HG03045 (cell line): ENCODE data around the gene SLC22A13.
"Not testable (repeated sequence)": the region's sequence is repeated elsewhere in the genome, so short reads cannot be mapped to it uniquely, and the experiment has no call there.

ENCODE experiments used
- ATAC-seq: cut with Tn5 transposase; IDR thresholded peaks from one replicate; pipeline ENCODE4 v1.9.1; 2021; ENCODE audit warnings: mild to moderate bottlenecking, moderate library complexity; ENCODE audit not compliant: unreplicated experiment

Gene SLC22A13, protein sequence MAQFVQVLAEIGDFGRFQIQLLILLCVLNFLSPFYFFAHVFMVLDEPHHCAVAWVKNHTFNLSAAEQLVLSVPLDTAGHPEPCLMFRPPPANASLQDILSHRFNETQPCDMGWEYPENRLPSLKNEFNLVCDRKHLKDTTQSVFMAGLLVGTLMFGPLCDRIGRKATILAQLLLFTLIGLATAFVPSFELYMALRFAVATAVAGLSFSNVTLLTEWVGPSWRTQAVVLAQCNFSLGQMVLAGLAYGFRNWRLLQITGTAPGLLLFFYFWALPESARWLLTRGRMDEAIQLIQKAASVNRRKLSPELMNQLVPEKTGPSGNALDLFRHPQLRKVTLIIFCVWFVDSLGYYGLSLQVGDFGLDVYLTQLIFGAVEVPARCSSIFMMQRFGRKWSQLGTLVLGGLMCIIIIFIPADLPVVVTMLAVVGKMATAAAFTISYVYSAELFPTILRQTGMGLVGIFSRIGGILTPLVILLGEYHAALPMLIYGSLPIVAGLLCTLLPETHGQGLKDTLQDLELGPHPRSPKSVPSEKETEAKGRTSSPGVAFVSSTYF

DNA sequence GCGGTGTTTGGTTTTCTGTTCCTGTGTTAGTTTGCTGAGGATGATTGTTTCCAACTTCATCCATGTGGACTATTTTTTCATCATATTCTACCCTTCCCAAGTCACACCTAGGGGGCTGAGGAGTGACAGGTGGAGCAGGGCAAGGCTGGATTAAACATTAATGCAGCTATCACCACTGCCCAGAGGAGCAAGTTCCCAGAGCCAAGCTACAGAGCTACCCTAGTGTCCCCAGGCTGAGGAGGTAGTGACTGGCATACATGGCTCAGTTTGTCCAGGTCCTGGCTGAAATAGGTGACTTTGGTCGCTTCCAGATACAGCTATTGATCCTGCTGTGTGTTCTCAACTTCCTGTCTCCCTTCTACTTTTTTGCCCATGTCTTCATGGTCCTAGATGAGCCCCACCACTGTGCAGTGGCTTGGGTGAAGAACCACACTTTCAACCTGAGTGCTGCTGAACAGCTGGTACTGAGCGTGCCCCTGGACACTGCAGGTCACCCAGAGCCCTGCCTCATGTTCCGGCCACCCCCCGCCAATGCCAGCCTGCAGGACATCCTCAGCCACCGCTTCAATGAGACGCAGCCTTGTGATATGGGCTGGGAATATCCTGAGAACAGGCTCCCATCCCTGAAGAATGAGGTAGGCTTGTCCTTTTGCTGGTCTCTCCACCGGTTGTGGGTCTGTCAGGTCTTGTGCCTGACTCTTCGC lies at the start of gene SLC22A13:
SLC22A13 (plus strand) TSS at position 209 of the 704 bp plus-strand sequence; CDS start at position 258, 49 bp downstream.
- no peak for ATAC-seq

DNA sequence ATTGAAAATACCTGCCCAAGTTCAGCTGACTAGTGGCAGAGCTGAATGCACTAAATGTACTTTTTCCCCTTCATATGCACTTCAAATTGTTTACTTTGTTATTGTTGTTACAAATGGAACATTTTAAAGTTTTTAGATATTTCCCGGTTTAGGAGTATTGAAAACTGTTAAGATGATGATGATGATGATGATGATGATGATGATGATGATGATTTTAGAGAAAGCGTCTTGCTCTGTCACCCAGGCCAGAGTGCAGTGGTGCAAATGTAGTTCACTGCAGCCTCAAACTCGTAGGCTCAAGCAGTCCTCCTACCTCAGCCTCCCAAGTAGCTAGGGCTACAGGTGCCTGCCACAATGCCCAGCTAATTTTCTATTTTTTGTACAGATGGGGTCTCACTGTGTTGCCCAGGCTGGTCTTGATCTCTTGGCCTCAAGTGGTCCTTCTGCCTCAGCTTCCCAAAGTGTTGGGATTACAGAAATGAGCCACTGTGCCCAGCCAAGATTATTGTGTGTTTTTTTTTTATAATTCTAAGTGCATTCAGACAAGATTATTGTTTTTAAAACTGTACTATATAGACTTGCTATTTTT lies 45.9 kb upstream of the SLC22A13 start:
- no peak for ATAC-seq

DNA sequence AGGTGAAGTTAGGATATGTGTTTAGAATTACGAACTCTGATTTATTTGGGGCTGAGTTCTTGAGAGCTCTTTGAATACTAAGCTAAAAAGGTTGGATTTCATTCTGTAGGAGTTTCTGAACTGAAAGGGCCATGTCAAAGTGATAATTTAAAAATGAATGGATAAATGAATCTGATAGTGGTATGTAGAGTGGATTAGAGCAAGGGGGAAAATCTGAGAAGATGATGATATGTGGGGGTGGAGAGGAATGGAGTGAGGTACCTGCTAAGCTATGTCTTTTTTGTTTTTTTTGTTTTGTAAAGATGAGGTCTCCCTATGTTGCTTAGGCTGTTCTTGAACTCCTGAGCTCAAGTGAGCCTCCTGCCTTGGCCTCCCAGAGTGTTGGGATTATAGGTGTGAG lies 44.6 kb upstream of the SLC22A13 start:
- no peak for ATAC-seq

DNA sequence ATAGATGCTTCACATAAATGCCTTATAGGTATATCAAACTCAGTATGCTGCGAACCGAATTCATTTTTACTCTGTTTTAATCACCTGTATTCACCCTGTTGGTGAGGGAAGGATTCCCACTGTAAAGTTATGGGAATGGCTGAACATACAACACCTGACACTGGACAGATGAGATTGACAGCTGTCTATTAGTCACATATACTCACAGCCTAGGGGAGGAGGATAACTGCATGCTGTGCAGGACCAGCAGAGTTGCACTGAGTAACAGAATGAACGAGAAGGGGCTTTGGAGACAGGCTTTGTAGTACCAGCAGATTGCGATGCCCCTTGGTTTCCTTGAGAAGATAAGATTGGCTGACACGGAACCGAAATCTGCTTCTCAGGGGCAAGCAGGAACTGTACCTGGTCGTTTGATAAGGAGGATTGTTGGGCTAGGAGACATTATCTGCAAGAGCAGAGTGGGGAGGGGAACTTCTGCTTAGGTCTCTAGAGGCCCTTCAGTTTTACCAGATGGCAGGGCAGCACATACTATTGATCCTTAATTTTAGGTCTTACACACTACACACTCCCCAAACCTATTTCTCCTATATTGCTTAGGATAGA lies 43.5 kb upstream of the SLC22A13 start:
- no peak for ATAC-seq

DNA sequence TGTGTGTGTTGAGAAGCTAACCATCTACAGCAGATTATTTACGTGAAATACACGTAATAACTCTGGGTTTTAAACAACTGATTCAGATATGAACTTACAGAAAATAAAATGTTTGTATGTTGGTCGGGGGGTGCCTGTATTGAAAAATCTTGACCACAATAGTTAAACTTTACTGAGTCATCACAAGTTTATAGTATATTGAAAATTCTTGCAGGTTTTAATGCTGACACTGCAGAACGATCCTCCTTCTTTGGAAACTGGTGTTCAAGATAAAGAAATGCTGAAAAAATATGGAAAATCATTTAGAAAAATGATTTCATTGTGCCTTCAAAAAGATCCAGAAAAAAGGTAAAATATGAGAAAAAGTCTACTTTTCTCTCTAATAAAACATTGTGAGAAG lies 41.3 kb upstream of the SLC22A13 start:
- no peak for ATAC-seq

DNA sequence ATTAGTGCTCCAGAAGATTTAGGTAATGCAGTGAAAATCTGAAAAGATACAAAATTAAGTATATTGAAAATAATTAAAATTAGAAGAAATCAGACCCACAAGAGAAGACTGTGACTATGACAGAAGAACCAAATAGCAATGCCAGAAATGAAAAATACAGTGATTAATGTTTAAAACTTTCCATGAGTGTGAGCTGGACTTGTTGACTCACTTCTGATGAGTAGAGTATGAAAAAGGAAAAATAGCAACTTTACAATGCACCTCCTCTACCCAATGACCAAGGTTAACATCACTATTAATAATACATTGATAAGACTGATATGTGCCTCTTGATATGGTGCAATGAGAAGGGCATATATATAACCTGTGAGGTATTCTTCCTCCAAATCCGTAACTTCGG lies 39.3 kb upstream of the SLC22A13 start:
- ATAC-seq, result no peak

DNA sequence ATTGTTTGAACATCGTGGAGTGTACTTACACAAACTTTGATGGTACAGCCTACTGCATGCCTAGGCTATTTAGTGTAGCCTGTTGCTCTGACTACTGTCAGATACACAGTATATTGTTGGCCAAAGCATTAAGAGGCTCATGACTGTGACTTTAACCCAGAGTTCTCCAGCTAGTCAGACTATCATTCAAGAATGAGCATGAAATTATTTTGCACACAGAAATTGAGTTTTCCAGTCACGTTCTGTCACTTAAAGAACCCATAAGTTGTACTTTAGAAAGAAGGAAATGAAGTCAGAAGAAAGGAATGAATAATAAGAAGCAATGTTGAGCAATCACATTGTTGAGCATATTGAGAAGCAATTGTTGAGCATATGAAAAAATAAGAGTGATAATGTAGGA lies 37.6 kb upstream of the SLC22A13 start:
- ATAC-seq, result no peak

DNA sequence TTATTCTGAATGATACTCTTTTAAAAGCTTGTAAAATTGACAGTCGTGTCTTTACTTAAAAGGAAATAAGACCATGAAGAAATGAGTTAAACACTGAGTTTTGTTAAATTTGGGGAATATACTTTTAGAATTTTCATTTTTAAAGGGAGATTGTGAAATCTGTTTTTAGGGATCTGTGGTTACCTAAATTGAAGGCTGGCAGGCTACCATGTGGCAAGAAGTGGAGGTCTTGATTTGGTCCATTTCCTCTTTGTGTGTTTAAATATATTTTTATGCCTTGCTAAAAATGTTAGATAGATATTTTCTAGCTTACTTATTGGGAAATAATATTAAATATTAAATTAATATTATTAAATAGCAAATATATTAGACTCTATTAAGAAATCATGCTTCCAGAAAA lies 36.6 kb upstream of the SLC22A13 start:
- no peak for ATAC-seq

DNA sequence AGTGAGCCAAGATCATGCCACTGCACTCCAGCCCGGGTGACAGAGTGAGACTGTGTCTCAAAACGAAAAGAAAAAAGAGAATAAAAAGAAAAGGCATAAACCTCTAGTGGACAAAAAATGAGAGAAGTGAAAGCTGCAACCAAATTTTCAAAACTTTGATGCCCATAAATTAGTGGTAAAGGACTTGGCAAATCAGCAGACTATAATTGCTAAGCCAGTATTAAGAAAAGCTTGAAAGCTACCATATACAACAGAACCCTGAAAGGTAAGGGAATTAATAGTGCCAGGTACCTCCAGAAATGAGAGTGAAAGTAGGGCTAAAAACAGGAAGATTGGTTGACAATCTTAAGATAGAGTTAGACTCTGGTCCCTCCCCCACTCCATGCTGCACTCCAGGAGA lies 32.9 kb upstream of the SLC22A13 start:
- no peak for ATAC-seq

DNA sequence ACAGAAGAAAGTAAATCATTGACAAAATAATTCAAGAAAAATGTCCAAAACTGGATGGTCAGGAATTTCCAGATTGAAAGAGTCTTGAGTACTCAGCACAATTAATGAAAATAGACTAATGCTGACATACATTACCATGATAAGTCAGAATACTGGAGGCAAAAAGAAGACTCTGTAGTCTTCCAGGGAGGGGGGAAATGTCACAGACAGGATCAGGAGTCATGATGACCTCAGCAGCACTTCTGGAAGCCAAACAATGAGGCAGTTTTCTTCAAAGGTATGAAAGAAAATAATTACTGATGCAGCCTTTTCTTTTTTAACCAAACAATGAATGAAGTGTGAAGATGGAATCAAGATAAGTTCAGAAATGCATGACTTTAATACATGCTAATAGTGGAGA lies 30.1 kb upstream of the SLC22A13 start:
- no peak for ATAC-seq

DNA sequence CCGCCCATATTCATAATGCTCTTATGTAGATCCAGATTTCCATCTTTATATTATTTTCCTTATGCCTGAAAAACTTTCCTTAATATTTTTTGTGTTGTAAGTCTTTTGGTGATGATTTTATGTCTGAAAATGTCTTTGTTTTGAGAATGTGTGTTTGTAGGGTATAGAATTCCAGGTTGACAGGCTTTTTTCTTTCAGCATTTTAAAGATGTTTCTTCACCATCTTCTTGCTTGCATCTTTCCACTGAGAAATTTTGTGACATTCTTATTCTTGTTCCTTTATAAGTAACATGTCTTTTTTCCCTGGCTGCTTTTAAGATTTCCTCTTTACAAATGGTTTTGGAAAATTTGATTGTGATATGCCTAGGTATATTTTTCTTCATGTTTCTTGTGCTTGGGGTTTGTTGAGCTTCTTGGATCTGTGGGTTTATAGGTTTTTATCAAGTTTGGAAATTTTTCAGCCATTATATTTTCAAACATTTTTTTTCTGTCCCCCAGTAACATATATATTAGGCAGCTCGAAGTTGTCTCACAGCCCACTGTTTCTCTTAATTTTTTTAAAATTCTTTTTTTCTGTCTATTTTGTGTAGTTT lies 27.1 kb upstream of the SLC22A13 start:
- ATAC-seq, result no peak

DNA sequence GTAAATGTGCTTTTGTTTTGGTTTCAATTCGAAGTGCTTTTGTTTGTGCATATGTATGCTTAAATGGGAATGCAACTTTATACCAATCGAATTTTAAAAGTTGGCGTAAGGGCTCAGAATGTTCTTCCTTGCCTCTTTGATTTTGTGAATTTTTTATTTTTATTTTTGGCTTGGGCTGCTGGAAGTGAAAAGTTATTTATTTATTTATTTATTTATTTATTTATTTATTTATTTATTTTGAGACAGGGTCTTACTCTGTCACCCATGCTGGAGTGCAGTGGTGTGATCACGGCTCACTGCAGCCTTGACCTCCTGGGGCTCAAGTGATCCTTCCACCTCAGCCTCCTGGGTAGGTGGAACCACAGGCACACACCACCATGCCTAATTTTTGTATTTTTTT lies 22.8 kb upstream of the SLC22A13 start:
- ATAC-seq, result not testable (repeated sequence)

DNA sequence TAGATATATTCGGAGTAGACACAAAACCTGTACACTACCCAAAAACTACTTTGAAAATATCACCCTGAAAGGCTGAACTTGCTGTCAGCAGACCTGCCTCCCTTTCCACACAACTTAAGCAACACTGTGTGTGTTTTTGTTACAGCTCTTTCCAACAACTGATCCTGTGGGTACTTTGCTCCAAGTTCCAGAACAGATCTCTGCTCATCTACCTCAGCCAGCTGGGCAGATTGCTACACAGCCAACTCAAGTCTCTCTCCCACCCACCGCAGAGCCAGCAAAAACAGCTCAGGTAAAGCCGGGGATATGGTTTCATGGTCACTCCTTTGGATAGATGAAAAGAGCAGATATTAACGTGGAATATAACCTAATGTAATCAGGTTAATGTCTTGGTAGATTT lies 19.7 kb upstream of the SLC22A13 start:
- no peak for ATAC-seq

DNA sequence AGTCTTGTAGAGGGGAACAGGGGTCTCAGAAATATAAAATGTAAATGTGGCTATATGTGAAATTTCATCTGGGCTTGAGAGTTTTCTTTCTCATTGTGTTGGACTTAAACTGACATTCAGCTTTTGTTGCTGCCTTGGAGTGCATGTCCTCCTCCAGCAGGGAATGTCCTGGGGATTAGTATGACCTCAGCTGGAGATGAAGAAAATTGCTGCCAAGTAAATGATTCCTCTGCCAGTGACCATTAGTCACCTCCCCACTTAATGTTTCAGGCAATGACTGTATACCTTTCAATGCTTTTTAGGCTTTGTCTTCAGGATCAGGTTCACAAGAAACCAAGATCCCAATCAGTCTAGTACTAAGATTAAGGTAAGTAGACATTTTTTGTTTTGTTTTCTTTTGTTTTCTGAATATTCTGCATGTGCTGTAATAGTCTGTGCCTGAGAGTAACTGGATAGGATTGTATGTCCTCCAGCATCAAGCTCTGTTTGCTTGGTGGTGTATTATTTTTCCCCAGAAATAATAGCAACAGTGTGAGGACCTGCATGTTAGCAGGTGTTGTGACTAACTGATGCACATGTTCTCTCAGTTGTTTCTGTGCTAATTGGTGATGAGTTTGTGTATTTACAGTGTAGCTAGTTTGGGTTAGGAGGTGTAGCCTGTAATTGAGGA lies 18.1 kb upstream of the SLC22A13 start:
- ATAC-seq, result no peak

DNA sequence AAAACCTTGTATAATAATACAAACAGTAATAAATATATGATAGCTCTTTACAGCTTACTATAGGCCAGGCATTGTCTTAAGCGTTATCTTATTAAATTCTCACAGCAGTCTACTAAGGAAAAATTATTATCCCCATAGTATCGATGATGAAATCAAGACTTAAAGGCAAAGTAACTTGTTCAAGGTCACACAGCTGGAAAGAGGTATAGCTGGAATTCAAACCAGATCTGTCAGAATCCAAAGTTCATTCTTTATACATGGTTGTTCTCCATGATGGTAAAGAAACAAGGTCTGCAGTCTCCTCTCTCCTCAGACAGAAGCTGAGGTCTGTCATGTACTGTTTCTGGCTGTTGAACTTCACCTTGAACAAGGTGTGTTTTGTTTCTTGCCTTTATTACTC lies 15.4 kb upstream of the SLC22A13 start:
- no peak for ATAC-seq

DNA sequence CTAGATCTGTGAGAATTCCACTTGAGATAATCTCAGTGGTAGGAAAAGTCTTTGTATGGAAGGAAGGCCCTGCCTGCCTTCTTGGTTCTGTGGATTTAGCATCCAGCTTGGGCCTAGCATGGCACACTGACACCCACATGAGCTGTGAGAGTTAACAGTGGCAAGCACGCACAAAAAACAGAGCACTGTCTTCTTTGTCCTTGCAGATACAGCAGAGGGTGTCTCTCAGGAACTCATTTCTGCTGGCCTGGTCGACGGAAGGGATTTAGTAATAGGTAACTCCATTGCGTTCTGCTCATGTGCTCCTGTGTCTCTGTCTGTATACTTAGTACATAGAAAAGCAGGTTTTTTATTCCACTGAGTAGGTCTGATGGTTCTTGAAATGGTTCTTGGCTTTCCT lies 14.4 kb upstream of the SLC22A13 start:
- ATAC-seq, result no peak

DNA sequence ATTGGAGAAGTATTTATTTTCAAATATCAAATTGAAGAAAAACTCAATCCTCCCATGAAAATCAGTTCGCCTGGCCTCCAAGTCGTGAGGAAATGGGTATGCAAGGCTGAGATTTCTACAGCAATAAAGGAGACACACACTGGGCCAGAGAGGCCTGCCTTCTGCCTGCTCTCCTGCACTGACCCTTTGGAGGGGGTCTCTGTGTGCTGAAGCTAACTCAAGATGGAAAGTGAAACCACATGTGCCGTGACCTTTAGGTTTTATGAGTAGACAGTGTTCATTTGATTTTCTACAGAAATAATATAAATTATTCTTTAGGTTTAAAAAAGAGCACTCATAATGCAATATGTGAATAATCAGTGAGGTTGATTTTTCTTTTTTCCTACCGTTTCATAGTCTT lies 11.9 kb upstream of the SLC22A13 start:
- ATAC-seq, result no peak

DNA sequence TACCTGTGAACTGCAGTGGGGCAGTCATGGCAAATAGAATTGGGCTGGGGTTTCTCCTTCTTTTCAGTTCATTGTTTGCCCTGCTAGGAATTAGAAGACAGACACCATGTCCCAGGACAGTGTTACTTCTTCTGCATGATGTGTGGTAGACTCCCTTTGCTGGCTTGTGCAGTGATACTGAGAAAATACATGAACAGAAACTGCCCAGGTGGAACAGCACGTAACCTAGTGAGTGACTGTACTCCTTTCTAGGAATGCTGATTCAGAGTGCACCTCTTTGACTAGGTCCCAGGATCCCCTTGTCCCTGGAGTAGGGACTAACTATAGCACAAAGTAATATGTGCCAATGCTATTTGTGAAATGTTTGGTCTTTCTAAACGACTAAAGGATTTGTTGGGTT lies 10.7 kb upstream of the SLC22A13 start:
- ATAC-seq, result no peak

DNA sequence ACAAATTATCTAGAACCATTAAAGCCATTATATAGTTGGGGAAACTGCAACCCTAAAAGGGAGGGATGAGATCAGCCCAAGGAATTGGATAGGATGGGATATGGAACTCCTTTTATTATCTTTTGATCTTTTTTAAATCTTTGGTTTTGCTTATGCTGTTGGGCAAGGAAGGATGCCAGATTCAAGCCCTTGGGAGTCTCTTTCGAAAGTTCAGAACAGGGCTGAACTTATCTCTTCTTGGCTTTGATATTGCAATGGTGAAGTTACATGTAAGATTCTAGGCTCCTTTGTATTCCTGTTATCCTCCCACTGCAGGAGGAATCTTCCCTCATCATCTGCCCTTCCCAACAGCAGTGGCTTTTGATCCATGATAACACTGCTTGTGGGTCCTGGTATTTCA lies 10.0 kb upstream of the SLC22A13 start:
- ATAC-seq, result no peak

DNA sequence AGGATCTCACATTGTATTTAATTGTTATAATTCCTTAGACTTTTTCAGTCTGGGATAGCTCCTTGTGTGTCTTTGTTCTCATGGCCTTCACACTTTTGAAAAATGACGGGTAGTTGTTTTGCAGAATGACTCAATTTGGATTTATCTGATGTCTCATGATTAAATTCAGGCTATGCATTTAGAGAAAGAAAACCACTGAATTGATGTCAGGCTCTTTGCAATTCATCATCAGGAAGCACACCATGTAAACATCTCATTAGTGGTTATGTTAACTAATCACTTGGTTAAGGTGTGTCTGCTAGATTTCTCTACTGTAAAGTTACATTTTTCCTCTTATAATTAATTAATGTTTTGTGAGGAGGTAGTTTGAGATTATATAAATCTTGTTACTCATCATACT lies 8.0 kb upstream of the SLC22A13 start:
- ATAC-seq, result no peak
